SJCRH30 (cell line): ENCODE results near the gene TEAD1. TPM values are rescaled to one million over a fixed set of nuclear protein-coding genes. Genes with fewer than 3 reads are reported as not detected.
A peak's percentile ranks its signal among the peaks of the same experiment; 100 is the strongest.

Experiments
- DNase-seq, 2 experiments: peaks; one replicate each; pipeline ENCODE4 v3.0.0-alpha.2; 2015 to 2020
- H3K27ac ChIP-seq: fragments of 250-450 bp; sonication (Bioruptor Pico); 2 replicates; pipeline ENCODE4 v1.5.1; 2020; ENCODE audit warnings: mild to moderate bottlenecking, moderate library complexity
- H3K27me3 ChIP-seq: fragments of 250-450 bp; sonication (Bioruptor Pico); 2 replicates; pipeline ENCODE4 v1.5.1; 2020; ENCODE audit warnings: mild to moderate bottlenecking, moderate library complexity
- H3K36me3 ChIP-seq: fragments of 250-450 bp; sonication (Bioruptor Pico); 2 replicates; pipeline ENCODE4 v1.5.1; 2020; ENCODE audit warnings: mild to moderate bottlenecking, moderate library complexity
- H3K4me1 ChIP-seq: fragments of 250-450 bp; sonication (Bioruptor Pico); 2 replicates; pipeline ENCODE4 v1.5.1; 2020; ENCODE audit warnings: mild to moderate bottlenecking, moderate library complexity
- H3K4me3 ChIP-seq: fragments of 250-450 bp; sonication (Bioruptor Pico); 2 replicates; pipeline ENCODE4 v1.5.1; 2020; ENCODE audit warnings: mild to moderate bottlenecking, moderate library complexity
- H3K9me3 ChIP-seq: fragments of 250-450 bp; sonication (Bioruptor Pico); replicated peaks from 2 replicates; pipeline ENCODE4 v1.5.1; 2020; ENCODE audit warnings: mild to moderate bottlenecking, moderate library complexity
- total RNA-seq: library from RNA; depleted of rRNA; stranded (reverse); fragments of >200 nt; shearing (Covaris generic); gene quantifications from 2 replicates; pipeline ENCODE4 v1.2.3, GENCODE V29; 2014

TEAD1 gene
- total RNA-seq, 1 experiment from 2014 or later: 84.4 TPM

DNA sequence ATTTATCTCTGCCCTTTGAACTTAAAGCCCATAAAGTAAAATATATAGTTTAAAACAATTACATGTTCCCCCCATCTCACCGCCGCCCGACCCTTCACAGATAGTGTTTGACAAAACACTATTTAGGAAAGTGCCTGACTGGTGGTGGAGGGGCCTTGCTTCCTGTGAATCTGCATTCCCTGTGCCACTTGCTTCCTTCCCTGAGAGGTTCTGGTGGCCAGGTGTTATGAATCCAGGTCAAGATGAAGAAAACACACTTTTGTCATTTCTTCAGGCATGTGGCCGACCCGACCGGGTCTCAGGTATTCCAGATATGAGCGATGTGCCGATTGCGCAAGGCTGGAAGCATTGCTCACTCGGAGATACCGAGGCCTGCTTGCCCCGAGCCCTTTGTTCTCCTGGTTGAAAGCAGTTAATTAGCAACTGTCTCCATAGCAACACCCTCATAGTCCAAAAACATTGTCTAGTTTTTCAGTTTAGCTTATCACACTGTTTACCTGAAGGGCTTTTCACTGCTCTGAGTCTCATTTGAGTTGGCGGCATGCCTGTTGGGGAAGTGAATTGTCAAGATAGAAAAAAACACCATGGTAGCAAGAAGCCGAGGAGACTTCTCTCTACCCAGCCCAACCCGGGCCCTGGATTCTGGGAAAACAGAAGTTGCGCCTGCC, 128.3 kb downstream of the TEAD1 start:
- H3K4me3 ChIP-seq: no peak overlapping the region
- H3K27ac ChIP-seq: no peak overlapping the region
- DNase-seq: no peak

GRCh38 chr11:12803086-12803826, 129.0 kb downstream of the TEAD1 start:
- DNase-seq: no peak
- no peak overlapping the region for H3K4me3 ChIP-seq

More for the DNA sequence above, 128.3 kb downstream of the TEAD1 start:
- peaks cover 11% of the 10 kb centered on the region for H3K4me1 ChIP-seq
- no peaks in the 10 kb centered on the region for H3K9me3 ChIP-seq
- H3K27me3 ChIP-seq: no peaks in the 10 kb centered on the region
- no peaks in the 10 kb centered on the region for H3K36me3 ChIP-seq

GRCh38 chr11:12806113-12806512, 131.9 kb downstream of the TEAD1 start:
- no peaks in the 10 kb centered on the region; the same call in 1 of the 2 replicates for H3K4me1 ChIP-seq

More at GRCh38 chr11:12803086-12803826, 129.0 kb downstream of the TEAD1 start:
- Histone ChIP-seq H3K27me3 (no peaks in the 10 kb centered on the region), H3K27ac (no peak overlapping the region), H3K36me3 (no peaks in the 10 kb centered on the region), H3K9me3 (no peaks in the 10 kb centered on the region), H3K4me1 (peaks cover 11% of the 10 kb centered on the region)

DNA sequence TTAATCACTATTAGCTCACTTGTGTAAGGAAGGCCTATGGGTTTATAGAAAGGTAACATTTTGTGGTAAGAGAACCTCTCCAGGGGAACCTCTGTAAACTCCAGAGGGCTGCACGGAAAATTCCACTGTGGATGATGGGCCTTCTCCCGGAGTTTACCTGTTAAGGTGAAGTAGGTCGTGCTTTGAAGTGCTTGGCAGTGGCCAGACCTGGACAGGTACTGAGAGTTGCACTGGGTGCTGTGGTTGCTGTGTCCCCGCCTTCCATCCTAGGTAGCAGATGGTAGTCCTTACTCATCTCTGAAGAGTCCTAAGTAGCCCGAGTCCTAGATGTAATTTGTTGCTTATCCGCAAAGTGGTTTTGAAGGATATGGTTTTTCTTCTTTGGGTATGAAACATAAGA, 133.4 kb downstream of the TEAD1 start:
- Histone ChIP-seq H3K9me3 (no peaks in the 10 kb centered on the region), H3K4me3 (no peak overlapping the region), H3K36me3 (no peaks in the 10 kb centered on the region), H3K4me1 (no peaks in the 10 kb centered on the region; the same call in 1 of the 2 replicates), H3K27me3 (no peaks in the 10 kb centered on the region), H3K27ac (no peak overlapping the region)
- DNase-seq: no peak

More at GRCh38 chr11:12806113-12806512, 131.9 kb downstream of the TEAD1 start:
- no peak overlapping the region for H3K4me3 ChIP-seq
- no peaks in the 10 kb centered on the region for H3K27me3 ChIP-seq
- H3K9me3 ChIP-seq: no peaks in the 10 kb centered on the region
- H3K36me3 ChIP-seq: no peaks in the 10 kb centered on the region
- no peak for DNase-seq
- no peak overlapping the region for H3K27ac ChIP-seq

DNA sequence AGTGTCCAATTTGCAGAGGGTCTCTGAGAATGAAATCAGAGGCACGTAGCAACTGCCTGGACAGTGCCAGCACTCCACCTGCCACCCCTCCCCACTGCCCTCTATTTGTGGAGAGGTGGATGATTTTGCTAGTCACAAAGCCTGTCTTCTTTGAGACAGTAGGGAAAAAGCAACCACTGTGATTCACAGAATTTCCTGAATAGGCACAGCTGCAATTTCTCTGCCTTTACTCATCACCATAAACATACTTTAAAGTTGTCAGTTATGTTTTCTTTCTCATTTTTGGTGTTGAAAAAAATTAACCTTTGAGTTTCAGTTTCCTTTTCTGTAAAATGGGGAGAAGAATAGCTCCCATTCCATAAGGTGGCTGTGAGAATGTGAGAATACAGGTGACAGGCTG, 134.3 kb downstream of the TEAD1 start:
- Histone ChIP-seq H3K36me3 (no peaks in the 10 kb centered on the region), H3K27me3 (no peaks in the 10 kb centered on the region), H3K4me1 (no peaks in the 10 kb centered on the region), H3K9me3 (no peaks in the 10 kb centered on the region), H3K27ac (no peak overlapping the region), H3K4me3 (no peak overlapping the region)
- no peak for DNase-seq

GRCh38 chr11:12809364-12809763, 135.1 kb downstream of the TEAD1 start:
- no peak overlapping the region for H3K4me3 ChIP-seq
- H3K27me3 ChIP-seq: no peaks in the 10 kb centered on the region
- DNase-seq: no peak
- H3K27ac ChIP-seq: no peak overlapping the region
- H3K9me3 ChIP-seq: no peaks in the 10 kb centered on the region
- H3K4me1 ChIP-seq: peaks cover 5% of the 10 kb centered on the region; the same call in 1 of the 2 replicates
- H3K36me3 ChIP-seq: no peaks in the 10 kb centered on the region

DNA sequence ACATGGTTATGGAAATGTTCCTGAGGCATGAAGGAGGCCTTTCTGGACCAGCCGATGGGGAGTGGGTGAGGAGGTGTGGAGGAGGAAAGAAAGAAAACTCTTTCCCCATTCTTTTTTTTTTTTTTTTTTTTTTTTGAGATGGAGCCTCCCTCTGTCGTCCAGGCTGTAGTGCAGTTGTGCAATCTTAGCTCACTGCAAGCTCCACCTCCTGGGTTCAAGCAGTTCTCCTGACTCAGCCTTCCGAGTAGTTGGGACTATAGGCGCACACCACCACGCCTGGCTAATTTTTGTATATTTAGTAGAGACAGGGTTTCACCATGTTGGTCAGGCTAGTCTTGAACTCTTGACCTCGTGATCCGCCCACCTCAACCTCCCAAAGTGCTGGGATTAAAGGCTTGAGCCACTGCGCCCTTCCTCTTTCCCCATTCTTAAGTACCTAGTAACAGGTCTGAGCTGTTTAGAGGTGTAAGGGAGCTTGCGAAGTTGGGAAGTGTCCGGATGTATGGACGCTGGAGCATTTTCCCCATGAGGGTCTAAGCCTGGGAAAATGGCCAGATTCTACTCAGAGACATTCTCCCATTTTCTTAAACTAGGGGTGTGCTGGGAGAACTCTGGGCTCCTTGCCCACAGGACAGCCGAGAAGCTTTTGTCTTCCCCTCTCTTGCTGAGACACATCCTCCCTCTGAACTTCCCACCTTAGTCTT, 135.8 kb downstream of the TEAD1 start:
- Histone ChIP-seq H3K27me3 (no peaks in the 10 kb centered on the region), H3K27ac (no peak overlapping the region), H3K9me3 (no peaks in the 10 kb centered on the region), H3K4me1 (peaks cover 10% of the 10 kb centered on the region), H3K4me3 (no peak overlapping the region), H3K36me3 (no peaks in the 10 kb centered on the region)
- no peak for DNase-seq

- Histone ChIP-seq H3K36me3 (no peaks in the 10 kb centered on the region), H3K27ac (no peak overlapping the region), H3K4me1 (peaks cover 15% of the 10 kb centered on the region), H3K9me3 (no peaks in the 10 kb centered on the region), H3K4me3 (no peak overlapping the region), H3K27me3 (no peaks in the 10 kb centered on the region)
- DNase-seq: no peak
Measured at GRCh38 chr11:12810568-12810894, 136.3 kb downstream of the TEAD1 start.

DNA sequence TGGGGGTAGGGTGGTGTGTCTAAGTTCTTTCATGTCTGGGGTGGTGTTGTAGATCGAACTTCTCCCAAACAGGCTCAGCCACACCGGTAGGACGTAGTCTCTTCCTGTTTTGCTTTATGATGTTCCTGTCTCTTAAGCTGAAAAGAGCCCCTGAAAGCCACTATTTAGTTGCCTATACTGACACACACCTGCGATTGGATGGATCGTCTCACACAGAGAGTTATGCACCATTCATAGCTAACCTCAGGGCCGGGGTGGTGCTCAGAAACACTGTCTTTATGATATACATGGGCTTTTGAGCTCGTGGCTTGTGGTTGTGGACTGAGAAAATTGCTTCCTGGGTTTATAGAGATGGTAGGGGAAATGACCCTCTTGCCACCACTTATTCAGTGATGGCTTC, 137.6 kb downstream of the TEAD1 start:
- no peak overlapping the region for H3K27ac ChIP-seq
- no peaks in the 10 kb centered on the region for H3K27me3 ChIP-seq
- H3K36me3 ChIP-seq: no peaks in the 10 kb centered on the region
- H3K4me1 ChIP-seq: peaks cover 16% of the 10 kb centered on the region
- H3K4me3 ChIP-seq: no peak overlapping the region
- DNase-seq: no peak
- no peaks in the 10 kb centered on the region for H3K9me3 ChIP-seq

- Histone ChIP-seq H3K4me3 (no peak overlapping the region), H3K9me3 (no peaks in the 10 kb centered on the region), H3K27me3 (no peaks in the 10 kb centered on the region), H3K36me3 (no peaks in the 10 kb centered on the region), H3K27ac (no peak overlapping the region), H3K4me1 (peaks cover 24% of the 10 kb centered on the region)
- no peak for DNase-seq
Measured at GRCh38 chr11:12812849-12813248, 138.6 kb downstream of the TEAD1 start.

DNA sequence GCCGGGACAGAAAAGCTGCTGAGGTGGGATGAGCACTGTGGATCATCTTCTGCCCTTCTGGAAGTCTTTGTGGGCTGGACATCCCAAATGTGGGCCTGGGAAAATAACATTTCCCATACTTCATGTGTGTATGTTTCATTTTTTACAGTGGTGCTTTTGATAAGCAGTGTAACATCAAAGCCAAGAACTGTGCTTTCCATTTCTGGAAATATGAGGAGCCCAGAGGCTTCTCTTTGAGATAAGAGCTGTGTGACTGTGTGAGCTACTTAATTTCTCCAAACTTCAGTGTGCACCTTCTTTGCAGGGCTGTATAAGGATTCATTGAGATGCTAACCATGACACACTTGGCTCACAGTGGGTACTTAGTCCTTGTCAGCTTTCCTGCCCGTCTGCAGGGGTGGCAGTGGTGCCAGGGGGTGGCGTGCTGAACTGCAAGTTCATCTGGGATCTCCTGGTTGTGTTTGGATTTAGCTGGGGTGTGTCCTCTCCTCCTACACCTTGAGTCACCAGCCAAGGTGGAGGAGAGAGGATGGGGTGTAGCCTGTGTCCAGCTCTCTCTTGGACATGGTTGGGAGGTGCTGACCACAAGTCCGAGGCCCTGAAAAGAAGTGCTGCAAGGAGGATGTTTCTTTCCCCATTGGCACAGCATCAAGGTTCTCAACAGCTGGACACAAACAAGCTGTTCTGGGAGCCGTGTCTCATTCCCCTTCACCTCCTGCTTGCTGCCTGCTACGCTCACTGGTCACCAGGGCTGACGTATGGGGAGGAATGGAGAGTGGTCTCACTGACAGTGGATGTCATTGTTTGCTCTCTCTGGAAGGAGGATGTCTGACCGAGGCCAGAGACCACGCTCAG, 139.4 kb downstream of the TEAD1 start:
- no peak overlapping the region for H3K27ac ChIP-seq
- DNase-seq: peak in 1 of 2 experiments; percentile 40
- H3K4me3 ChIP-seq: no peak overlapping the region
- no peaks in the 10 kb centered on the region for H3K27me3 ChIP-seq
- no peaks in the 10 kb centered on the region for H3K36me3 ChIP-seq
- H3K9me3 ChIP-seq: no peaks in the 10 kb centered on the region
- peaks cover 25% of the 10 kb centered on the region for H3K4me1 ChIP-seq

GRCh38 chr11:12815129-12815480, 140.9 kb downstream of the TEAD1 start:
- peak overlapping the region; percentile 27; the same call in 1 of the 2 replicates for H3K4me3 ChIP-seq
- no peaks in the 10 kb centered on the region for H3K9me3 ChIP-seq
- H3K36me3 ChIP-seq: no peaks in the 10 kb centered on the region
- H3K27me3 ChIP-seq: no peaks in the 10 kb centered on the region
- peaks cover 25% of the 10 kb centered on the region for H3K4me1 ChIP-seq
- peak overlapping the region; percentile 31 for H3K27ac ChIP-seq
- DNase-seq: no peak

DNA sequence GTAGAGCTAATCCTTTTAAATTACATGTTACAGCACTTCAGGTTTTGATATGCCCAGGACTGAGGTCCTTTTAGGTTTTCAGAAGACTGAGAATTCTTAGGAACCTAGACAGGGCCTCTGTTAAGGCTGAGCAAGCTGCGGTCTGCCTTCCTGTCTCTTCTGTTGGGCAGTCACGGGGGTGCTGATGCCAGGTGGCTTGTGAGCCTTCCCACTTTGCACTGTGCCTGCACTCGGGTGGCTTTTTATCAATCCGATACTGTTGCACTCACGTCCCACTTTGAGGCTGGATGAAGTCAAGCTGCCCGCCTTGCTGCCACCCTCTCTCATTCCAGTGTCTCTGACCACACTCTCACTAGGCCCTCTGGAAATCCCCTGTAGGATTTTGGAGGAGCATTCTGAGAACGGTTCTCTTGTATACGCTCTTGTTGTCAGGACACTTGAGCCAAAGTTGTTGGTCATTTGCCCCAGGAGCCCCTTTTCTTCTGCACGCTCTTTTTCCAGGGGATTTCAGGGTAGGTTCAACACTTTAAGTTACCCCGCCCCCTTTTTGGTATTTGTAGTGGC, 141.8 kb downstream of the TEAD1 start:
- H3K9me3 ChIP-seq: no peaks in the 10 kb centered on the region
- no peaks in the 10 kb centered on the region for H3K36me3 ChIP-seq
- H3K4me3 ChIP-seq: no peak overlapping the region
- H3K4me1 ChIP-seq: peaks cover 25% of the 10 kb centered on the region
- no peaks in the 10 kb centered on the region for H3K27me3 ChIP-seq
- H3K27ac ChIP-seq: no peak overlapping the region
- no peak for DNase-seq

DNA sequence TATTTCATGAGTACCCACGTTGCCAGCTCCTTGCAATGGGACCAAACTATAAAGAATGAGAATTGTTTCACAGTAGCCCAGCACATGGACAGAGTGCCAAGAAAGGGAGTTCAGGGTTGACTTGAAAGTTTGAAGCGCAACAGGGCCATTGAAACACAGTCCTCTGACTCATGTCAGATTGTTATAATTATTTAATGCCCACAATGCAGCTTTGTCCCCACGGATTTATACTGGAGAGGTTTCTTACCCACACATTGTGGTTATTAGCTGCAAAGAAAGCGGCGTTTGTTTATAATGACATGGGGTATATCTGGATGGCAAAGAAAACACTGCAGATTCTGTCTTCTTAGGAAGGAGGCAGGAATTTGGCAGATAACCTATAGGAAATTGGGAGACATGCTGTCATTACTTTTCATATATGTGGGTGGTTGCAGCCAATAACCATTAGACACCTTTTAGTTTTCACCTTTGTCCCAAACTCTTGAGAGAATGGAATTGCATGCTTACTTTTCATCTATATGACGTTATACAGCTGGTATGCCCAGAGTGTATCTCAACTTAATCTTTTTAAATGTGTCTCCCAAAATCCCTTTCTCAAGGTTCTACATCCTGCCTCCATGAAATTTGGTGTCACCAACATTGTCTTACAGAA, 143.6 kb downstream of the TEAD1 start:
- H3K27ac ChIP-seq: no peak overlapping the region
- H3K4me1 ChIP-seq: peaks cover 25% of the 10 kb centered on the region
- H3K36me3 ChIP-seq: no peaks in the 10 kb centered on the region
- no peak overlapping the region for H3K4me3 ChIP-seq
- DNase-seq: no peak
- H3K27me3 ChIP-seq: no peaks in the 10 kb centered on the region
- no peaks in the 10 kb centered on the region for H3K9me3 ChIP-seq
